ENCODE data around the gene FAT1. TPM values are rescaled to one million over a fixed set of nuclear protein-coding genes. Genes with fewer than 3 reads are reported as not detected.

The FAT1 gene
- total and polyA plus RNA-seq, 3 donors from 2014 or later: 51.5 to 157 (median 118) TPM

- H3K9me3 ChIP-seq: no peaks in the 10 kb centered on the region
- intact Hi-C loops (cut with DNase I; ENCODE audit: low total_unique reads): no loop called here
- no peak overlapping the region for H3K27ac ChIP-seq
- DNase-seq: no peak
- no peak overlapping the region for H3K4me3 ChIP-seq
- no peaks in the 10 kb centered on the region for H3K36me3 ChIP-seq (ENCODE audit: low read depth, missing control alignments)
- 80 to 83% methylated on average over 7 of the region's 7 CpGs for WGBS, 2 donors
- H3K27me3 ChIP-seq: no peaks in the 10 kb centered on the region
- no peak for TF ChIP-seq POLR2A (IDR thresholded peaks at IDR 0.05)
- TF ChIP-seq, protein P1, sequence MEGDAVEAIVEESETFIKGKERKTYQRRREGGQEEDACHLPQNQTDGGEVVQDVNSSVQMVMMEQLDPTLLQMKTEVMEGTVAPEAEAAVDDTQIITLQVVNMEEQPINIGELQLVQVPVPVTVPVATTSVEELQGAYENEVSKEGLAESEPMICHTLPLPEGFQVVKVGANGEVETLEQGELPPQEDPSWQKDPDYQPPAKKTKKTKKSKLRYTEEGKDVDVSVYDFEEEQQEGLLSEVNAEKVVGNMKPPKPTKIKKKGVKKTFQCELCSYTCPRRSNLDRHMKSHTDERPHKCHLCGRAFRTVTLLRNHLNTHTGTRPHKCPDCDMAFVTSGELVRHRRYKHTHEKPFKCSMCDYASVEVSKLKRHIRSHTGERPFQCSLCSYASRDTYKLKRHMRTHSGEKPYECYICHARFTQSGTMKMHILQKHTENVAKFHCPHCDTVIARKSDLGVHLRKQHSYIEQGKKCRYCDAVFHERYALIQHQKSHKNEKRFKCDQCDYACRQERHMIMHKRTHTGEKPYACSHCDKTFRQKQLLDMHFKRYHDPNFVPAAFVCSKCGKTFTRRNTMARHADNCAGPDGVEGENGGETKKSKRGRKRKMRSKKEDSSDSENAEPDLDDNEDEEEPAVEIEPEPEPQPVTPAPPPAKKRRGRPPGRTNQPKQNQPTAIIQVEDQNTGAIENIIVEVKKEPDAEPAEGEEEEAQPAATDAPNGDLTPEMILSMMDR (IDR thresholded peaks at IDR 0.05): no peak
- H3K4me1 ChIP-seq: peaks cover 3% of the 10 kb centered on the region
These were observed 166.6 kb downstream of the FAT1 start for GRCh38 chr4:186557061-186557460.

GRCh38 chr4:186554914-186555827, 168.5 kb downstream of the FAT1 start, which contains the start of gene MTNR1A:
TSS of gene MTNR1A (minus strand) at chr4:186555567. CDS start at chr4:186555365, 202 bp downstream.
- intact Hi-C loops (cut with DNase I; ENCODE audit: low total_unique reads): no loop called here
- WGBS, 2 donors: 4 to 6% methylated on average over 22 to 88 of the region's 91 CpGs
- peak; percentile 40 for DNase-seq
- Histone ChIP-seq H3K36me3 (ENCODE audit: low read depth, missing control alignments) (no peaks in the 10 kb centered on the region), H3K9me3 (no peaks in the 10 kb centered on the region), H3K4me1 (peaks cover 3% of the 10 kb centered on the region), H3K27me3 (no peaks in the 10 kb centered on the region), H3K27ac (no peak within 1 kb of the TSS), H3K4me3 (peak within 1 kb of the TSS; percentile 42 to 57)
- no peak for TF ChIP-seq POLR2A (IDR thresholded peaks at IDR 0.05)
- TF ChIP-seq, protein P1 (IDR thresholded peaks at IDR 0.05): no peak

GRCh38 chr4:186554539-186554913, 169.1 kb downstream of the FAT1 start:
- TF ChIP-seq POLR2A (IDR thresholded peaks at IDR 0.05): no peak
- TF ChIP-seq, protein P1 (IDR thresholded peaks at IDR 0.05): peak in 1 of 3 experiments; percentile 14
- Histone ChIP-seq H3K4me3 (peak overlapping the region; percentile 42 to 57), H3K4me1 (peaks cover 3% of the 10 kb centered on the region), H3K9me3 (no peaks in the 10 kb centered on the region), H3K36me3 (ENCODE audit: low read depth, missing control alignments) (no peaks in the 10 kb centered on the region), H3K27ac (no peak overlapping the region), H3K27me3 (no peaks in the 10 kb centered on the region)
- intact Hi-C loops (cut with DNase I; ENCODE audit: low total_unique reads): no loop called here
- DNase-seq: peak; percentile 64
- 1% methylated on average over 12 of the region's 12 CpGs for WGBS, 2 donors

DNA sequence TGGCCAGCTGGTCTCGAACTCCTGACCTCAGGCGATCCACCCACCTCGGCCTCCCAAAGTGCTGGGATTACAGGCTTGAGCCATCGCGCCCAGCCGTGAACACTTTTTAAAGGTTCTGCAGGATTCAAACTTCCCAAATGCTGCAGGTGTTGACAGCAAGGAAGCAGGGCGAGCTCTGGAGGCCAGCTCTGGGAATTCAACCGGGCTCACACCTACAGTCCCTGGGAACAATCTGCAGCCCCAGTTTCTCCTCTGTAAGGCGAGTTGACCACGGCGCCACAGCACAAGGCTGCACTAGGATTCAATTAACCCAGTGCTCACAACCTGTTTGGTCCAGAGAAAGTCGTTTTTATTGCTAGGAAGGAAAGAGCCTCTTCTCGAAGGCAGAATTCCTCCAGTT, 169.9 kb downstream of the FAT1 start:
- TF ChIP-seq POLR2A (IDR thresholded peaks at IDR 0.05): no peak
- TF ChIP-seq, protein P1 (IDR thresholded peaks at IDR 0.05): no peak
- intact Hi-C loops (cut with DNase I; ENCODE audit: low total_unique reads): no loop called here
- H3K27me3 ChIP-seq: no peaks in the 10 kb centered on the region
- no peaks in the 10 kb centered on the region for H3K9me3 ChIP-seq
- no peak for DNase-seq
- peaks cover 3% of the 10 kb centered on the region for H3K4me1 ChIP-seq
- no peak overlapping the region for H3K4me3 ChIP-seq
- 36 to 59% methylated on average over 10 to 13 of the region's 13 CpGs for WGBS, 2 donors
- H3K36me3 ChIP-seq (ENCODE audit: low read depth, missing control alignments): no peaks in the 10 kb centered on the region
- H3K27ac ChIP-seq: no peak overlapping the region

All from testis (tissue), 3 donors.